Prostate gland (tissue), 2 donors: ENCODE results near the gene ENO3.

ENCODE experiments used
- POLR2A ChIP-seq: fragments of 450-650 bp; IDR thresholded peaks from one replicate; pipeline ENCODE4 v1.6.1; 2016; ENCODE audit warnings: antibody characterized with exemption, mild to moderate bottlenecking
- TF ChIP-seq, protein P1 (sequence below), 4 experiments: fragments of 200-600 bp in 2 of 4; fragments of 450-650 bp in 2 of 4; sonication (generic) in 2 of 4; IDR thresholded peaks; 1 replicate in 3 of 4; 2 replicates in 1 of 4; pipeline ENCODE4 v1.5.1; 2016 to 2019; ENCODE audit warnings: antibody characterized with exemption in 4 of 4, mild to moderate bottlenecking in 2 of 4, moderate library complexity in 2 of 4

DNA sequence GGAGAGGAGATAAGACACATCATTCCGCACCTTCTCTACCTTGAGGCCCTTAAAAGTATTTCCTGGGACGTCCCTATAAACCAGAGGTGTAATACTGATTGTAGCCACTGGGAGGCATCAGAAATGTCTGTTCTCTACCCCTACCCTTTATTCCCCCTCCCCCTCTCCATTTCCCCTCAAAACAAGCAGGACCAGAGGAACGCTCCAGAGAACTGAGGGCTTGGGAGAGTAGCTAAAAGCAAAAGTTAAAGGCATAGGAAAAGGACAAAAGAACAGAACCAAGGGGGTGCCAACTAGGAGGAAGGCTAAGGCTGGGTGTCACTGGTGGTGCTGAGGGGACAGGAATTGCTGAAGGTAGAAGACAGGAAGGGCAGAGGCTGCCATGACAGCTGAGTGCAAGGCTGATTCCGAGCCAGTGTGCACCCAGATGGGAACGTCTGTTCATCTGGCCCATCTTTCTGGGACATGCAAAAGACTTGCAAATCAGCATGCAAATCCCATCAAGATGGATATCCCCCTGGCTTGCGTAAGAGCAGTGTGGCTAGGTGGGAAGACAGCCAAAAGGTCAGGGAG is 29.8 kb downstream of the ENO3 start:
- TF ChIP-seq POLR2A, result no peak
- TF ChIP-seq, protein P1, sequence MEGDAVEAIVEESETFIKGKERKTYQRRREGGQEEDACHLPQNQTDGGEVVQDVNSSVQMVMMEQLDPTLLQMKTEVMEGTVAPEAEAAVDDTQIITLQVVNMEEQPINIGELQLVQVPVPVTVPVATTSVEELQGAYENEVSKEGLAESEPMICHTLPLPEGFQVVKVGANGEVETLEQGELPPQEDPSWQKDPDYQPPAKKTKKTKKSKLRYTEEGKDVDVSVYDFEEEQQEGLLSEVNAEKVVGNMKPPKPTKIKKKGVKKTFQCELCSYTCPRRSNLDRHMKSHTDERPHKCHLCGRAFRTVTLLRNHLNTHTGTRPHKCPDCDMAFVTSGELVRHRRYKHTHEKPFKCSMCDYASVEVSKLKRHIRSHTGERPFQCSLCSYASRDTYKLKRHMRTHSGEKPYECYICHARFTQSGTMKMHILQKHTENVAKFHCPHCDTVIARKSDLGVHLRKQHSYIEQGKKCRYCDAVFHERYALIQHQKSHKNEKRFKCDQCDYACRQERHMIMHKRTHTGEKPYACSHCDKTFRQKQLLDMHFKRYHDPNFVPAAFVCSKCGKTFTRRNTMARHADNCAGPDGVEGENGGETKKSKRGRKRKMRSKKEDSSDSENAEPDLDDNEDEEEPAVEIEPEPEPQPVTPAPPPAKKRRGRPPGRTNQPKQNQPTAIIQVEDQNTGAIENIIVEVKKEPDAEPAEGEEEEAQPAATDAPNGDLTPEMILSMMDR (IDR thresholded peaks at IDR 0.05), result peak; percentile 62 to 73 (median 70)
